Muscle layer of colon (tissue), 2 donors: Measurements from ENCODE around the gene BZW1.
A peak's percentile ranks its signal among the peaks of the same experiment; 100 is the strongest.

Experiments used
- H3K27ac ChIP-seq: one replicate; pipeline ENCODE4 v1.7.0; 2013; ENCODE audit warnings: low read depth, mild to moderate bottlenecking, low read length, moderate library complexity
- H3K27me3 ChIP-seq, 2 donors: one replicate each; pipeline ENCODE4 v1.7.0; 2013; ENCODE audit warnings: low read length in 2 of 2, mild to moderate bottlenecking in 2 of 2; ENCODE audit not compliant: insufficient read depth in 2 of 2, control insufficient read depth in 1 of 2
- H3K36me3 ChIP-seq: one replicate; pipeline ENCODE4 v1.7.0; 2013; ENCODE audit warnings: mild to moderate bottlenecking, low read length; ENCODE audit not compliant: insufficient read depth
- H3K4me1 ChIP-seq: one replicate; pipeline ENCODE4 v1.7.0; 2013; ENCODE audit warnings: mild to moderate bottlenecking, low read length; ENCODE audit not compliant: insufficient read depth
- H3K4me3 ChIP-seq, 2 donors: one replicate each; pipeline ENCODE4 v1.7.0; 2013; ENCODE audit warnings: low read length in 2 of 2, low read depth in 1 of 2, mild to moderate bottlenecking in 1 of 2, moderate library complexity in 1 of 2
- H3K9ac ChIP-seq: one replicate; pipeline ENCODE4 v1.7.0; 2013; ENCODE audit warnings: low read length
- H3K9me3 ChIP-seq: one replicate; pipeline ENCODE4 v1.7.0; 2013; ENCODE audit warnings: mild to moderate bottlenecking, low read length
- donor health status: abdominal sarcoma.
- donor health status: Adenocarcinoma of cecum.

Gene BZW1

DNA sequence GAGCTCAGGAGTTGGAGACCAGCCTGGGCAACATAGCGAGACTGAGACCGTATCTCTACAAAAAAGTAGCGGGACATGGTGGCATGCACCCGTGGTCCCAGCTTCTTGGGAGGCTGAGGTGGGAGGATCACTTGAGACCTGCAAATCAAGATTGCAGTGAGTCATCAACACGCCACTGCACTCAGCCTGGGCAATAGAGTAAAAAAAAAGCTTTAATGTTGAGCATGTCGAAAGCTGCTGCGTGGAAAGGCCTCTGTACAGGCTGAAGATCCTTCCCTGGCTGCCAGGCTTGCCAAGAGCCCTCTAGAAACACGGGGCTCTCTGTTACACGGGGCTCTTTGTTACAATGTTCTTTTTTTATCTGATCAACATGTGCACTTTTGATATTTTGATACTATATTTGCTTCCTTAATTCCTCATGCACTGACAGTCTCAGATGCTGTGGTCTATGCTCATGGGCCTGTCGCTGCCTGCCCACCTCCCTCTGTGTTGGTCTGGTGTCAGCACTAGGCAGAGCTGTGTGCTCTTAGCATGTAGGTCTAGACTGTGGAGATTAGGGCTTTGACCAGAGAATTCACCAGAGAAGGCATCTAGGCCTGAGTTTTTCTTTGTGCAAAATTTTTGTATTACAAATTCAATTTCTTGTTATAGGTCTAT is 34.1 kb downstream of the BZW1 start:
- H3K27ac ChIP-seq = no peak overlapping the region
- H3K9ac ChIP-seq = no peak overlapping the region
- H3K36me3 ChIP-seq = peaks cover 6% of the 10 kb centered on the region
- no peaks in the 10 kb centered on the region for H3K4me1 ChIP-seq
- H3K27me3 ChIP-seq = no peaks in the 10 kb centered on the region
- H3K4me3 ChIP-seq = no peak overlapping the region
- H3K9me3 ChIP-seq = no peaks in the 10 kb centered on the region

DNA sequence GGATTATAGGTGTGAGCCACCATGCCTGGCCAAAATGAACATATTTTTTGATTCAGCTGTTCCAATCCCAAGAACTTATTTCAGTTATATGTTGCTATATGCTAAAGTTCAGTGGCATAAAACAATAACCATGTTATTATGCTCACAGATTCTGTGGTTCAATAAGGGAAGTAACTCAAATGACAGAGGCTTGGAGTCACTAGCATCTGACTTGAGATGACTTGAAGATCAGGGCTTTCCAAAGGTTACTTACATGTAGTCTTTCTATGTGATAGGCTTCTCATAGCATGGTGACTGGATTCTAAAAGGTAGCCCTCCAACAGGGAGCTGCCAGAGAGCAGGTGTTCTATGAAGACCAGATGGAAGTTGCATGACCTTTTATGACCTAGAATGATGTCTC is 35.6 kb downstream of the BZW1 start:
- no peaks in the 10 kb centered on the region for H3K4me1 ChIP-seq
- peaks cover 21% of the 10 kb centered on the region for H3K36me3 ChIP-seq
- H3K4me3 ChIP-seq = no peak overlapping the region
- no peaks in the 10 kb centered on the region for H3K27me3 ChIP-seq
- no peak overlapping the region for H3K9ac ChIP-seq
- H3K27ac ChIP-seq = no peak overlapping the region
- H3K9me3 ChIP-seq = no peaks in the 10 kb centered on the region

DNA sequence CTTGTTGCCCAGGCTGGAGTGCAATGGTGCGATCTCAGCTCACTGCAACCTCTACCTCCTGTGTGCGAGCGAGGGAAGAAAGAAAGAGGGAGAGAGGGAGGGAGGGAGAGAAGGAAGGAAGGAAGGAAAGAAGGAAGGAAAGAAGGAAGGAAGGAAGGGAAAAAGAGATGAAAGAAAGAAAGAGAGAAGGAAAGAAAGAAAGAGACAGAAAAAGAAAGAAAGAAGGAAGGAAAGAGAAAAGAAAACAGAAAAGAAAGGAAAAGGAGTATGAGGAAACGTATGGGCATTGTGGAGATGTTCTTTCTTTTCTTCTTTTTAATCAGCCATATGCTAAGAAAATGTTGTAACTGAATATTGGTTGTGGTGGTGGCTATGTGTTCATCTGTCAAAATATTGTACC is 36.2 kb downstream of the BZW1 start:
- Histone ChIP-seq H3K27me3 (no peaks in the 10 kb centered on the region), H3K9ac (no peak overlapping the region), H3K27ac (no peak overlapping the region), H3K4me1 (no peaks in the 10 kb centered on the region), H3K36me3 (peaks cover 27% of the 10 kb centered on the region), H3K4me3 (no peak overlapping the region), H3K9me3 (no peaks in the 10 kb centered on the region)

DNA sequence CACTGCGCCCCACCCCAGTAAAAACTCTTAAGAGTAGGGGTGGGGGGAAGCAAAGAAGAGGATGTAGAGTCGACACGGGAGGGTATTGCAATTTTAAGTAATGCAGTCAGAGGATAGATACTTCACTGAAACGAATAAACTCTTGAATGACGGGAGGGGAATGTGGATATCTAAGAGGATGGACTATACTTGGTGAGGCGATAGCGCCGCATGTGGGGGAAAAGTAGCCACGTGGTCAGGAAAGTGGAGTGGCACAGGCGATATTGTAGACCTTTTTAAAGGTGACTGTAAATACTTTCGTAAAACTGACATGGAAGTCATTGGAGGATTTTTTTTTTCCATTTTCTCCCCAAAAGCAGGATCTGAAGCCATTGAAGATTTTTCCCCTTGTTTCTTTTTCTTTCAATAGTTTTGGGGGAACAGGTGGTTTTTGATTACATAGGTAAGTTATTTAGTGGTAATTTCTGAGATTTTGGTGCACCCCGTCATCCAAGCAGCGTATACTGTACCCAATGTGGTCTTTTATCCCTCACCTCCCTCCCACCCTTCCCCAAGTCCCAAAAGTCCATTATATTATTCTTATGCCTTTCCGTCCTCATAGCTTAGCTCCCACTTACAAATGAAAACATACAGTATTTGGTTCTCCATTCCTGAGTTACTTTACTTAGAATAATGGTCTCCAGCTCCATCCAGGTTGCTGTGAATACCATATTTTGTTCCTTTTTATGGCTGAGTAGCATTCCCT is 39.0 kb downstream of the BZW1 start:
- H3K9ac ChIP-seq = no peak overlapping the region
- no peaks in the 10 kb centered on the region for H3K9me3 ChIP-seq
- H3K4me1 ChIP-seq = no peaks in the 10 kb centered on the region
- H3K36me3 ChIP-seq = peaks cover 52% of the 10 kb centered on the region
- H3K27ac ChIP-seq = no peak overlapping the region
- no peak overlapping the region for H3K4me3 ChIP-seq
- no peaks in the 10 kb centered on the region for H3K27me3 ChIP-seq

DNA sequence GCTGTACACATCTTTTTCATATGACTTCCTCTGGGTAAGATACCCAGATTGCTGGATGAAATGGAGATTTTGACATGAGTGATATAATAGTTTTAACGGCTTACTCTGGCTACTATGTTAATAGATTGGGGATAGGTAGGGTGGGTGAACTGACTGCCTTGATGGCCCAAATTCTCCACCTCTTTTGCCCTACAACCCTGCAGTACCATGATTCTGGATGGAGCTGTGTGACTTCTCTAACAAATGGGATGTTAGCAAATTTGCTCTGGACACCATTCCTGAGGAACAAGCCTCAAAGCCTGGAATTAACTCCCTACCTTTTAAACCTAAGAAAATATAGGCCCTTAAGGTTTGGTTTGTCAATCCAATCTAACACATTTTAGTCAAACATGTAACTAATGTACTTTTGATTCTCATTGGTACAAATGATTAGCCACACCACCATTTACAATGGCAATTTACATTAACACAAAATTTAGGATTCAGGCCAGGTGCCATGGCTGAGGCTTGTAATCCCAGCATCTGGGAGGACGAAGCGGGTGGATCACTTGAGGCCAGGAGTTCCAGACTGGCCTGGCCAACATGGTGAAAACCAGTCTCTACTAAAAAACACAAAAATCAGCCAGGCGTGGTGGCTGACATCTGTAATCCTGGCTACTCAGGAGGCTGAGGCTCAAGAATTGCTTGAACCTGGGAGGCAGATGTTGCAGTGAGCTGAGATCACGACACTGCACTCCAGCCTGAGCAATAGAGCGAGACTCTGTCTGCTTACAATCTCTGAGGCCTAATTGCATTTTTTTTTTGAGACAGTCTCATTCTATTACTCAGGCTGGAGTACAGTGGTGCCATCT is 39.9 kb downstream of the BZW1 start:
- Histone ChIP-seq H3K27ac (no peak overlapping the region), H3K4me1 (no peaks in the 10 kb centered on the region), H3K27me3 (no peaks in the 10 kb centered on the region), H3K4me3 (no peak overlapping the region), H3K9ac (no peak overlapping the region), H3K9me3 (no peaks in the 10 kb centered on the region), H3K36me3 (peaks cover 59% of the 10 kb centered on the region)

DNA sequence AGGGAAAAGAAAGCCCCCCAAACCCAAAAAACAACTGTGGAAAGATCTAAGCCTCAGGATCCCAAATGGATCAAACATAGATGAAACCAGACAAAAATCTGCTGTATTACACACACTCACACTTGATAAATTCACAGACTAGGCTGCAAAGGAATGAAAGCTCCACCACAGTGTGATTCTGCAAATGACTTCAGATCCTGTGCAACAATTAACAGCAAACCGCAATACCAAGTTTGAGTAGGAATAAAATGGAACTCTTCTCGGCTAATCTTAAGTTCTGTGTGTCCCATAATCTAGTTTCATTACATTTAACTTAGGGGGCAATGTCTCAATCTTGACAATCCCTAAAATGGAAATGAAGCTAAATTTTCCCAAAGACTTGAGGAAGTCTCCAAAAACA is 40.9 kb downstream of the BZW1 start:
- H3K9me3 ChIP-seq = no peaks in the 10 kb centered on the region
- H3K36me3 ChIP-seq = peaks cover 68% of the 10 kb centered on the region
- no peak overlapping the region for H3K9ac ChIP-seq
- H3K27me3 ChIP-seq = no peaks in the 10 kb centered on the region
- no peak overlapping the region for H3K27ac ChIP-seq
- H3K4me1 ChIP-seq = peaks cover 6% of the 10 kb centered on the region
- no peak overlapping the region for H3K4me3 ChIP-seq

DNA sequence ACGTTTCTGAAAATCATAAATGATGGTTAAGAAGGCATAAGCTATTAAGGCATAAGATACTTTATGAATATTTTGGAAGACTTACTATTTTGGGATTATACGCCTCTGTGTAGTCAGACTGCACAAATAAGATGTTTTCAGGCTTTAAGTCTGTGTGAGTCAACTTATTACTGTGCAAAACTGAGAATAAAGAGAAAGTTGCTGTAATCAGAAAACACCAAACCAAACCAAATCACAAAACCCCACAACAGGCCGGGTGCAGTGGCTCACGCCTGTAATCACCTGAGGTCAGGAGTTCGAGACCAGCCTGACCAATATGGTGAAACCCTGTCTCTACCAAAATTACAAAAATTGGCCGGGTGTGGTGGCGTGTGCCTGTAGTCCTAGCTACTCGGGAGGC is 45.1 kb downstream of the BZW1 start:
- Histone ChIP-seq H3K36me3 (peaks cover 75% of the 10 kb centered on the region), H3K4me1 (peaks cover 47% of the 10 kb centered on the region)

DNA sequence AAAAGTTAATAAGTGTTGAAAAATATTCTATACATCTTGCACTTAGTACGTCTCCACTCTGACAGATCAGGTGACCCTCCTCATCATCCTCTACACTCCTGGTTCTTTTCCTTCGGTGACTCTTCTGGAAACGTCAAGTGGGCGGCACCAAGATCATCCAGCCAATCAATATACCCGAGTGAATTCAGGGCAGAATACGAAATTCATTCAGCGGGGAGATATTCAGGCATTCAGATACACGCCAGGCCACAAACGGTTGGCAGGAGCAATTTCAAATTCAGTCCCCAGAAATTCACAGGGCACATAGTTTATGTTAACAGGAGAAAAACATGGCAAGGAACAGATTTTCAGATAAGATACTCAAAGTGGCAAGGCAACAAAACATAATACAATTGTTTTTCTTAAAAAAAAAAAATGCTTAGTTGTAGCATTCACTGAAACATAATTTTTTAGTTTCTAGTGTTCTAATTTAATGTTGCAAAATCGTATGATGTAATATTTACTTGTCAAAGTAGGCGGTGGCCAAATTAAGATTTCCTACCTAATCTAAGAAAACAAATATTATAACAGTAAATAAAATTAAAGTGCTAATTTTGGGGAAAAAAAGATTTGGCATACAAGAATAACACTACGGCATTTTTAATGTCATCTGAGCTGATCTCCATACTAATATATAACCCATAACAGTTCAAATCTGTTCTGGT is 48.5 kb downstream of the BZW1 start:
- Histone ChIP-seq H3K4me1 (peaks cover 47% of the 10 kb centered on the region), H3K27ac (no peak overlapping the region), H3K4me3 (peak overlapping the region in 1 of 2 donors; percentile 93), H3K9me3 (no peaks in the 10 kb centered on the region), H3K36me3 (peaks cover 43% of the 10 kb centered on the region), H3K27me3 (no peaks in the 10 kb centered on the region), H3K9ac (peak overlapping the region; percentile 22)

More for the DNA sequence above, 45.1 kb downstream of the BZW1 start:
- H3K9ac ChIP-seq = no peak overlapping the region
- H3K27ac ChIP-seq = no peak overlapping the region
- H3K4me3 ChIP-seq = no peak overlapping the region
- no peaks in the 10 kb centered on the region for H3K9me3 ChIP-seq
- no peaks in the 10 kb centered on the region for H3K27me3 ChIP-seq

DNA sequence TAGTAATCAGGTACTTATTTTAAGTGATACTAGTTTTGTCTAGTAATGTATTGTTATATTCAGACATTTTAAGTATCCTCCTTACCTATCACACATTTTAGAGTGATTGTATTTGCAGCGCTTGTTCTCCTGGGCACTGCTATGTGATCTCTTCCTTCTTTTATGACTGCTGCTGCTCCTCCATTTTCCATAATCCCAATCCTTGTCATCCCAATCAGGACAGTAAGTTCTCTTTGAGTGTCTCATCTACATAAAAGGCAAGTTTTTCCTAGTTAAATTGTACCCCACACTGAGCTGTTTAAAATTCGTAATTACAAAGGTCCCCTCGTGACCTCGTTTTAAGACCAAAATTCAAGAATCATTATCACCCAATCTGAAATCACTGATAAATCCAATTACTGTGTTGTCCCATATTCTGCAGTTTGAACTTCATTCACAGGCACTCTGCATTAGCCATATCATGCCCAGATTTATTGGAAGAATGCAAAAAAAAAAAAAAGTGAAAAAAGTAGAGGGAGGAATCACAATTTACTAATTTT is 50.0 kb downstream of the BZW1 start:
- Histone ChIP-seq H3K36me3 (peaks cover 32% of the 10 kb centered on the region), H3K27ac (peak overlapping the region; percentile 3), H3K4me1 (peaks cover 47% of the 10 kb centered on the region)

DNA sequence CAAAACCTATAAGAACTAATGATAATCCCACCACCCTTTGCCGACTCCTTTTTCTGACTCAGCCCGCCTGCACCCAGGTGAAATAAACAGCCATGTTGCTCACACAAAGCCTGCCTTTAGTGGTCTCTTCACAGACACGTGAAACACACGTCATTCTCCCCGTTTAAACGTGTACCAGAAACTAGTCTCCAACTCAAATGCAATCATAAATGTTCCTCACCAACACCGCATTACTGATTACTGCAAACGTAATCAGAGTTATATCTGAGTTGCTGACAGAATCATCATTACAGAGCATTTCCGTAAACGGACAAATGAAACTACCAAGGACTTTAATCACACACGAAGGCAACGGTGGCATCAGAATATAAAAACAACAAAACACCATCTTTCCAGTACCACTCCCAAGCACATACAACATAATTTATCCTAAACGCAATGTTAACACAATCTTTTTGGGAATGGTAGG is 50.9 kb downstream of the BZW1 start:
- Histone ChIP-seq H3K9ac (peak overlapping the region; percentile 93), H3K9me3 (no peaks in the 10 kb centered on the region), H3K27ac (peak overlapping the region; percentile 100), H3K4me3 (peak overlapping the region; percentile 93 to 99), H3K36me3 (peaks cover 23% of the 10 kb centered on the region), H3K4me1 (peaks cover 42% of the 10 kb centered on the region), H3K27me3 (no peaks in the 10 kb centered on the region)

More for the DNA sequence above, 50.0 kb downstream of the BZW1 start:
- H3K9ac ChIP-seq = peak overlapping the region; percentile 47
- H3K9me3 ChIP-seq = no peaks in the 10 kb centered on the region
- peak overlapping the region; percentile 33 to 93 for H3K4me3 ChIP-seq
- no peaks in the 10 kb centered on the region for H3K27me3 ChIP-seq
